CD4-positive, alpha-beta T cell treated with Interleukin-10 for 1 hour (primary cell): Measurements from ENCODE around the gene FKBP11.
"Not testable (repeated sequence)": the region's sequence is repeated elsewhere in the genome, so short reads cannot be mapped to it uniquely, and the experiment has no call there.

Source experiments
- DNase-seq: peaks from one replicate; pipeline ENCODE4 v3.0.0-alpha.2; 2020

The FKBP11 gene

GRCh38 chr12:48903982-48904411 lies 21.3 kb downstream of the FKBP11 start:
- DNase-seq = peak; percentile 91

- DNase-seq = no peak
Observed at GRCh38 chr12:48903363-48903981, 21.8 kb downstream of the FKBP11 start.

- DNase-seq = no peak
Observed at GRCh38 chr12:48901278-48901677, 24.0 kb downstream of the FKBP11 start.

GRCh38 chr12:48899651-48900050 lies 25.6 kb downstream of the FKBP11 start:
- no peak for DNase-seq

- no peak for DNase-seq
Observed at GRCh38 chr12:48894271-48894670, 31.0 kb downstream of the FKBP11 start.

- DNase-seq = peak; percentile 79
Observed at GRCh38 chr12:48890657-48891418, 34.5 kb downstream of the FKBP11 start.

- no peak for DNase-seq
Observed at GRCh38 chr12:48889679-48890078, 35.6 kb downstream of the FKBP11 start.

GRCh38 chr12:48883305-48884161 lies 41.8 kb downstream of the FKBP11 start:
- DNase-seq = no peak

- no peak for DNase-seq
Observed at GRCh38 chr12:48882972-48883304, 42.4 kb downstream of the FKBP11 start.

- no peak for DNase-seq
Observed at GRCh38 chr12:48882315-48882687, 43.0 kb downstream of the FKBP11 start.

GRCh38 chr12:48881686-48882314 lies 43.5 kb downstream of the FKBP11 start:
- DNase-seq = no peak

GRCh38 chr12:48880647-48881046 lies 44.6 kb downstream of the FKBP11 start:
- no peak for DNase-seq

- no peak for DNase-seq
Observed at GRCh38 chr12:48878548-48878947, 46.7 kb downstream of the FKBP11 start.

GRCh38 chr12:48875944-48876515 lies 49.3 kb downstream of the FKBP11 start:
- no peak for DNase-seq

GRCh38 chr12:48873534-48873933 lies 51.8 kb downstream of the FKBP11 start:
- DNase-seq = not testable (repeated sequence)

GRCh38 chr12:48873096-48873495 lies 52.2 kb downstream of the FKBP11 start:
- no peak for DNase-seq
